ENCODE measurements around the gene BAZ1A.
"Not testable (repeated sequence)": the region's sequence is repeated elsewhere in the genome, so short reads cannot be mapped to it uniquely, and the experiment has no call there.

BAZ1A gene

GRCh38 chr14:34781242-34781641 lies 93.9 kb downstream of the BAZ1A start:
- DNase-seq (ENCODE audit: low spot score) = no peak

GRCh38 chr14:34780646-34781045 lies 94.5 kb downstream of the BAZ1A start:
- no peak for DNase-seq (ENCODE audit: low spot score)

GRCh38 chr14:34778744-34779143 lies 96.4 kb downstream of the BAZ1A start:
- DNase-seq (ENCODE audit: low spot score) = no peak

GRCh38 chr14:34776611-34777010 lies 98.5 kb downstream of the BAZ1A start:
- DNase-seq (ENCODE audit: low spot score) = no peak

GRCh38 chr14:34775922-34776321 lies 99.2 kb downstream of the BAZ1A start:
- no peak for DNase-seq (ENCODE audit: low spot score)

GRCh38 chr14:34775342-34775741 lies 99.8 kb downstream of the BAZ1A start:
- DNase-seq (ENCODE audit: low spot score) = no peak

GRCh38 chr14:34770901-34771300 lies 104.3 kb downstream of the BAZ1A start:
- no peak for DNase-seq (ENCODE audit: low spot score)

- DNase-seq (ENCODE audit: low spot score) = no peak
Measured at GRCh38 chr14:34766606-34767005, 108.6 kb downstream of the BAZ1A start.

GRCh38 chr14:34766060-34766459 lies 109.1 kb downstream of the BAZ1A start:
- DNase-seq (ENCODE audit: low spot score) = no peak

- DNase-seq (ENCODE audit: low spot score) = no peak
Measured at GRCh38 chr14:34755215-34755614, 119.9 kb downstream of the BAZ1A start.

GRCh38 chr14:34754687-34755086 lies 120.5 kb downstream of the BAZ1A start:
- DNase-seq (ENCODE audit: low spot score) = no peak

GRCh38 chr14:34750670-34751069 lies 124.5 kb downstream of the BAZ1A start:
- no peak for DNase-seq (ENCODE audit: low spot score)

- DNase-seq (ENCODE audit: low spot score) = no peak
Measured at GRCh38 chr14:34750233-34750632, 124.9 kb downstream of the BAZ1A start.

GRCh38 chr14:34749408-34749807 lies 125.8 kb downstream of the BAZ1A start:
- no peak for DNase-seq (ENCODE audit: low spot score)

GRCh38 chr14:34742270-34743115 lies 132.7 kb downstream of the BAZ1A start:
- no peak for DNase-seq (ENCODE audit: low spot score)

- no peak for DNase-seq (ENCODE audit: low spot score)
Measured at GRCh38 chr14:34741840-34742239, 133.3 kb downstream of the BAZ1A start.

- DNase-seq (ENCODE audit: low spot score) = not testable (repeated sequence)
Measured at GRCh38 chr14:34740139-34740538, 135.0 kb downstream of the BAZ1A start.

- DNase-seq (ENCODE audit: low spot score) = not testable (repeated sequence)
Measured at GRCh38 chr14:34737079-34737478, 138.1 kb downstream of the BAZ1A start.

GRCh38 chr14:34733245-34733644 lies 141.9 kb downstream of the BAZ1A start:
- DNase-seq (ENCODE audit: low spot score) = no peak

- DNase-seq (ENCODE audit: low spot score) = no peak
Measured at GRCh38 chr14:34732802-34733201, 142.4 kb downstream of the BAZ1A start.

GRCh38 chr14:34723867-34724266 lies 151.3 kb downstream of the BAZ1A start:
- no peak for DNase-seq (ENCODE audit: low spot score)

GRCh38 chr14:34722723-34723545 lies 152.2 kb downstream of the BAZ1A start:
- peak; percentile 53 for DNase-seq (ENCODE audit: low spot score)

GRCh38 chr14:34721129-34721528 lies 154.0 kb downstream of the BAZ1A start:
- DNase-seq (ENCODE audit: low spot score) = no peak
